HG03159 (cell line): ENCODE measurements around the gene ASB7.

ENCODE experiments used
- ATAC-seq: cut with Tn5 transposase; IDR thresholded peaks from one replicate; pipeline ENCODE4 v1.9.1; 2021; ENCODE audit warnings: mild to moderate bottlenecking, moderate library complexity; ENCODE audit not compliant: unreplicated experiment

The ASB7 gene

GRCh38 chr15:100596792-100597191 is 5.6 kb upstream of the ASB7 start:
- ATAC-seq = peak; percentile 69

GRCh38 chr15:100597862-100598261 is 4.5 kb upstream of the ASB7 start:
- no peak for ATAC-seq

- ATAC-seq = no peak
These were observed 3.7 kb upstream of the ASB7 start for GRCh38 chr15:100598655-100599054.

GRCh38 chr15:100601163-100601562 is 1.2 kb upstream of the ASB7 start:
- ATAC-seq = no peak

- peak; percentile 14 for ATAC-seq
These were observed 749 bp upstream of the ASB7 start for GRCh38 chr15:100601617-100602063.

GRCh38 chr15:100602823-100603393 is 519 bp downstream of the ASB7 start:
- peak; percentile 53 for ATAC-seq

- no peak for ATAC-seq
These were observed 10.2 kb downstream of the ASB7 start for GRCh38 chr15:100612539-100612938.

- no peak for ATAC-seq
These were observed 10.8 kb downstream of the ASB7 start for GRCh38 chr15:100613208-100613607.

- ATAC-seq = no peak
These were observed 11.9 kb downstream of the ASB7 start for GRCh38 chr15:100614336-100614735.

GRCh38 chr15:100614918-100615317 is 12.5 kb downstream of the ASB7 start:
- no peak for ATAC-seq

- ATAC-seq = no peak
These were observed 13.4 kb downstream of the ASB7 start for GRCh38 chr15:100615801-100616200.

- no peak for ATAC-seq
These were observed 14.3 kb downstream of the ASB7 start for GRCh38 chr15:100616700-100617099.

- no peak for ATAC-seq
These were observed 20.9 kb downstream of the ASB7 start for GRCh38 chr15:100623301-100623700.

- peak; percentile 86 for ATAC-seq
These were observed 25.5 kb downstream of the ASB7 start for GRCh38 chr15:100627789-100628395.

GRCh38 chr15:100628746-100629145 is 26.4 kb downstream of the ASB7 start:
- no peak for ATAC-seq

- ATAC-seq = no peak
These were observed 29.4 kb downstream of the ASB7 start for GRCh38 chr15:100631831-100632230.

- ATAC-seq = no peak
These were observed 31.3 kb downstream of the ASB7 start for GRCh38 chr15:100633763-100634075.

- ATAC-seq = no peak
These were observed 33.1 kb downstream of the ASB7 start for GRCh38 chr15:100635406-100636071.

GRCh38 chr15:100638177-100638730 is 35.9 kb downstream of the ASB7 start:
- no peak for ATAC-seq

- no peak for ATAC-seq
These were observed 40.0 kb downstream of the ASB7 start for GRCh38 chr15:100642213-100642949.

- no peak for ATAC-seq
These were observed 40.6 kb downstream of the ASB7 start for GRCh38 chr15:100642950-100643338.

- ATAC-seq = no peak
These were observed 43.3 kb downstream of the ASB7 start for GRCh38 chr15:100645671-100646070.
